Stimulated activated naive CD8-positive, alpha-beta T cell treated with anti-CD3 and anti-CD28 coated beads, Interleukin-15, Interleukin-2, amounts not matched to agents 100 ng/mL and 50 ng/mL, for 24 hours (primary cell): ENCODE measurements around the gene GULP1.
A peak's percentile ranks its signal among the peaks of the same experiment; 100 is the strongest.
"Not testable (repeated sequence)": the region's sequence is repeated elsewhere in the genome, so short reads cannot be mapped to it uniquely, and the experiment has no call there.

Experiments
- H3K27ac Mint-ChIP-seq: one replicate; pipeline ENCODE4 v1.8.0; 2021; ENCODE audit warnings: mild to moderate bottlenecking, mixed read lengths
- H3K27me3 Mint-ChIP-seq: one replicate; pipeline ENCODE4 v1.8.0; 2021; ENCODE audit warnings: mixed read lengths
- H3K36me3 Mint-ChIP-seq: one replicate; pipeline ENCODE4 v1.8.0; 2021; ENCODE audit warnings: low read depth, mixed read lengths
- H3K4me1 Mint-ChIP-seq: one replicate; pipeline ENCODE4 v1.8.0; 2021; ENCODE audit warnings: low read depth, mixed read lengths
- H3K4me3 Mint-ChIP-seq: one replicate; pipeline ENCODE4 v1.8.0; 2021; ENCODE audit warnings: mild to moderate bottlenecking, mixed read lengths
- H3K9me3 Mint-ChIP-seq: one replicate; pipeline ENCODE4 v1.8.0; 2021; ENCODE audit warnings: mixed read lengths

GULP1 gene

DNA sequence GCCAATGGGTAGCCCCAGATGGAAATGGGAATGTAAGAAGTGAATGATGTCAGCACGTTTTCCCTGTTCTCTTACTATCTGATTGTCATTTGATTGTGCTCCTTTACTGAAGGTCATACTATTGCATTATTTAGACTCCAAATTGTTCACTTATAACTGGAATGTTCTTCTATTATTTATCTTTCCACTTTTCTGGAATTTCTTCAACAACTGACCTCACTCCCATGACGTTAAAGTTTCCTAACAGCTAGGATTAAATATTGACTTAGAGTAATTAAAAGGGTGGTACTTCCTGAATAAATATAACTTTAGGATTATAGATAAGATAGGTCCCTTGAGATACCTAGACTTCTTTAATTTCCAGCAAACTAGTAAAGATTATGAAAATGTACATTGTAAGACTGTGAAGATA, 10.9 kb upstream of the GULP1 start:
- Mint-ChIP-seq H3K36me3 (no peaks in the 10 kb centered on the region), H3K27ac (no peak overlapping the region), H3K4me1 (no peaks in the 10 kb centered on the region), H3K4me3 (no peak overlapping the region), H3K9me3 (peaks cover 4% of the 10 kb centered on the region), H3K27me3 (no peaks in the 10 kb centered on the region)

DNA sequence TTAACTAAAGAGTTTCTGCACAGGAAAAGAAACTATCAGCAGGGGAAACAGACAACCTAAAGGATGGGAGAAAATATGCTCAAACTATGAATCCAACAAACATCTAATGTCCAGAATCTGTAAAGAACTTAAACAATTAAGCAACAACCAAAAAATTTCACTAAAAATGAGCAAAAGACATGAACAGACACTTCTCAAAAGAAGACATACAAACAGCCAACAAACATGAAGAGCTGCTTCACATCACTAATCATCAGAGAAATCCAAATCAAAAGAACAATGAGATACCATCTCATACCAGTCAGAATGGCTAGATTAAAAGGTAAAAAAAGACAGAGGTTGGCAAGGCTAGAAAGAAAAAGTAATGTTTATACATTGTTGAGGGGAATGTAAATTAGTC, 8.8 kb upstream of the GULP1 start:
- Mint-ChIP-seq H3K4me3 (no peak overlapping the region), H3K4me1 (no peaks in the 10 kb centered on the region), H3K27me3 (no peaks in the 10 kb centered on the region), H3K36me3 (no peaks in the 10 kb centered on the region), H3K27ac (no peak overlapping the region), H3K9me3 (peaks cover 4% of the 10 kb centered on the region)

DNA sequence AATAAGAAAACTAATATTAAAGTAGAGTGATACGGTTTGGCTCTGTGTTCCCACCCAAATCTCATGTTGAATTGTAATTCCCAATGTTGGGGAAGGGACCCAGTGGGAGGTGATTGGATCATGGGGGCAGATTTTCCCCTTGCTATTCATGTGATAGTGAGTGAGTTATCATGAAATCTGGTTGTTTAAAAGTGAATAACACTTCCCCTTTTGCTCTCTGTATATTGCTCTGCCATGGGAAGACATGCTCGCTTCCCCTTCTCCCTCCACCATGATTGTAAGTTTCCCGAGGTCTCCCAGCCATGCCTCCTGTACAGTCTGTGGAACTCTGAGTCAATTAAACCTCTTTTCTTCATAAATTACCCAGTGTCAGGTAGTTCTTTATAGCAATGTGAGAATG, 7.4 kb upstream of the GULP1 start:
- H3K27ac Mint-ChIP-seq, H3K36me3 Mint-ChIP-seq, H3K4me1 Mint-ChIP-seq, H3K27me3 Mint-ChIP-seq, H3K4me3 Mint-ChIP-seq, H3K9me3 Mint-ChIP-seq: not testable (repeated sequence)

DNA sequence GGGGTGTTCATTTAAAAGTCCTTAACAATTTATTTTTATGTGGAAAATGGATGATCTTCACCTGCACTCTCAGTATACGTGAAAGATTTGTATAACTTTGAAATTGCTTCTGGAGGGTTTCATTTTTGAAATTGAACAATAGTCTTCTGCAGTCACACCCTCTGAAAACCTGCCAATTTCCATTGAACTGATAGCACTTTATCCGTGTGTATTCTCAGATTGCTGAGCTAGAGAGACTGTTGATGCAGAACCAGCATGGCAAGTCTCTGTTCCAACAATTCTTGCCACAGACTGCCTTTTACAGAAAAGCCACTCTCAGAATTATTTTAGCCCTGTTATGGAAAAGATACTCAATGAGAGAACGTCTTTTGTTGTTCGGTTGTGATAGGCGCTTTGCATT, 6.6 kb upstream of the GULP1 start:
- Mint-ChIP-seq H3K36me3 (no peaks in the 10 kb centered on the region), H3K4me1 (no peaks in the 10 kb centered on the region), H3K9me3 (peaks cover 4% of the 10 kb centered on the region), H3K27me3 (peaks cover 7% of the 10 kb centered on the region), H3K27ac (no peak overlapping the region), H3K4me3 (no peak overlapping the region)

DNA sequence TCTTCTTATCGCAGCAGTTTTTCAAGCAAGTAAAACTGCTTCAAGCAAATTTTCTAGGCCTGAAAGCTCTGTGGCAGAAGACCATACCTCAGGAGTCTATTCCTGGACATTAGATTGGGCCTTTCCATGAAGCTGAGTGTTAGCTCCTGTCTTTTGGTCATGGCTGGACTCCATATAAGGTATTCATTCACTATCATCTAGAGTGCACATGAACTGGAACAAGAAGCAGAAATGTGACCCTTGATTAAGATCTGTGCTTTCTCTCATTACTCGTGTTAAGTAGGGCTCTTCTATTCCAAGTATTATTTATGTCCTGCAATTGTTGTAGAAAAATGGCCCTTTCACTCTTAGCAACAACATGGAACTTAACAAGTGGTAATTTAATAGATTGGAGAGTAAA, 5.9 kb upstream of the GULP1 start:
- peaks cover 12% of the 10 kb centered on the region for H3K27me3 Mint-ChIP-seq
- H3K4me3 Mint-ChIP-seq, result no peak overlapping the region
- H3K27ac Mint-ChIP-seq, result no peak overlapping the region
- no peaks in the 10 kb centered on the region for H3K36me3 Mint-ChIP-seq
- peaks cover 4% of the 10 kb centered on the region for H3K9me3 Mint-ChIP-seq
- H3K4me1 Mint-ChIP-seq, result no peaks in the 10 kb centered on the region

DNA sequence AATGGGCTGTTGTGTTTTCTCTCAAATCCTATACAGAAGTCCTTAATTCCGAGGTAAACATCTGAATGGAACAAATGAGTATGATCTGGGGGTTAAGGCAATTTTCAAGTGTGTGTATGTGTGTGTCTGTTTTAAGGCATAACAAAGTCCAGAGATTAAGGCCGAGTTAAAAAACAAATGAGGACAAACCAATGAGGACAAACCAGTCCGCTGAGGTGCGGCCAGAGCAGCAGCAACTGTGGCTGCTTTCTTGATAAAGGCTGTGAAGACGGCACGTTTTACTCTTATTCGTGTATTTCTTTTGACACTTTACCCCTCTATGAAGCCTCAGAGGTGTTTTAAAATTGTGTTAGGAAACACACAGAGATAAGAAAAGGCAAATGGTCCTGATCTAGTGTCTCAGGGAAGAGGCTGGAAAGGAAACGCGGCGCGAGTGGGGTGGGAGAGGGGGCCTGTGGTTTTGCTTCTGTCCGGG, 495 bp upstream of the GULP1 start:
- peak overlapping the region; percentile 57 for H3K4me3 Mint-ChIP-seq
- peaks cover 8% of the 10 kb centered on the region for H3K4me1 Mint-ChIP-seq
- no peaks in the 10 kb centered on the region for H3K9me3 Mint-ChIP-seq
- no peak overlapping the region for H3K27ac Mint-ChIP-seq
- H3K36me3 Mint-ChIP-seq, result no peaks in the 10 kb centered on the region
- peaks cover 47% of the 10 kb centered on the region for H3K27me3 Mint-ChIP-seq

GRCh38 chr2:188292348-188293239, 920 bp downstream of the GULP1 start:
- Mint-ChIP-seq H3K4me3 (no peak overlapping the region), H3K36me3 (no peaks in the 10 kb centered on the region), H3K27me3 (peaks cover 47% of the 10 kb centered on the region), H3K4me1 (peaks cover 8% of the 10 kb centered on the region), H3K27ac (no peak overlapping the region), H3K9me3 (no peaks in the 10 kb centered on the region)

- Mint-ChIP-seq H3K9me3 (no peaks in the 10 kb centered on the region), H3K27ac (no peak overlapping the region), H3K27me3 (peaks cover 47% of the 10 kb centered on the region), H3K4me3 (no peak overlapping the region), H3K36me3 (no peaks in the 10 kb centered on the region), H3K4me1 (peaks cover 8% of the 10 kb centered on the region)
These were observed 2.1 kb downstream of the GULP1 start for GRCh38 chr2:188293601-188294351.

DNA sequence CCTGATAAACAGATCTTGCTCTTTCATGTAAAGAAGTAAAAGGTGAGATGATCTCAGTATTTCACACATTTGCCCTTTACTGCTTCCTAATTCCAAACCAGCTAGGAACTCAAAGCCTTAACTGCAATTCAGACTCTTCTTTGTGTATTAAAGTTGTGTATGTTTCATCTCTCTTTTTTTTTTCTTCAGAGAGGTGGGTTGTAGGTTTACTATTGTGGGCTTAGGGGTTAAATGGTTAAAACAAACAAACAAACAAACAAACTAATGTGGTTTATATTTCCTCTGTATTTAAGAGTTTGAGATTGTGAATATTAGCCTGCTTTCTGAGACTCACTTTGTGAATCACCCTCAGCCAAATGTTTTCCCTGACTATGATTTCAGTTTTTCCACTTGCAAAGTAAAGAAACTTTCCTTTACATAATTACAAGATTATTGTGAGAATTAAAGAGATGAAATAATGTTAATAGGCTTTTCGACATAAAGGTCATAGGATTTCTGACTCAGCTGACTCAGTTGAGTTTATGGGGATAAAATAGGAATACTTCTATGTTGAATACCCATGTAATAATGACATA, 2.8 kb downstream of the GULP1 start:
- Mint-ChIP-seq H3K4me3 (no peak overlapping the region), H3K27me3 (peaks cover 45% of the 10 kb centered on the region), H3K4me1 (peaks cover 8% of the 10 kb centered on the region), H3K9me3 (no peaks in the 10 kb centered on the region), H3K36me3 (no peaks in the 10 kb centered on the region), H3K27ac (no peak overlapping the region)

GRCh38 chr2:188295067-188295685, 3.5 kb downstream of the GULP1 start:
- H3K4me1 Mint-ChIP-seq, result peaks cover 8% of the 10 kb centered on the region
- peaks cover 40% of the 10 kb centered on the region for H3K27me3 Mint-ChIP-seq
- H3K36me3 Mint-ChIP-seq, result no peaks in the 10 kb centered on the region

DNA sequence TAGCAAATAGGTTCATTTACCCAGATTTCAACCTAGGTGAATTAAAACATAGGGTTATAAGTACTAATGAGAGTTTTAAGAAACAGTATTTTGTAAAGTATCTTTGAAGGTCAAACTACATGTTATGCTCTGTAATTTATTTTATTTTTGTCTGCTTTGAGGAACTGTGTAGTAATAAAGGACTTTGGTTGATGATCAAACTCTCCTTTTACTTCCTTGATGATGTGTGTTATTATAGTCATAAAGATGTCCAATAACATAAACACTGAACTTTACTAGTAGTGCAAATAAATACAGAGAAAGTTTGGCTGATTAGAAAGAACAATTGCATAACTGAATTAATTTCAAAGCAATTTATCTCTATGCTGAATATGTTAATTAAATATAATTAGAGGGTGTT, 6.3 kb downstream of the GULP1 start:
- Mint-ChIP-seq H3K9me3 (no peaks in the 10 kb centered on the region), H3K4me1 (no peaks in the 10 kb centered on the region)

More at GRCh38 chr2:188295067-188295685, 3.5 kb downstream of the GULP1 start:
- Mint-ChIP-seq H3K4me3 (no peak overlapping the region), H3K27ac (no peak overlapping the region), H3K9me3 (no peaks in the 10 kb centered on the region)

DNA sequence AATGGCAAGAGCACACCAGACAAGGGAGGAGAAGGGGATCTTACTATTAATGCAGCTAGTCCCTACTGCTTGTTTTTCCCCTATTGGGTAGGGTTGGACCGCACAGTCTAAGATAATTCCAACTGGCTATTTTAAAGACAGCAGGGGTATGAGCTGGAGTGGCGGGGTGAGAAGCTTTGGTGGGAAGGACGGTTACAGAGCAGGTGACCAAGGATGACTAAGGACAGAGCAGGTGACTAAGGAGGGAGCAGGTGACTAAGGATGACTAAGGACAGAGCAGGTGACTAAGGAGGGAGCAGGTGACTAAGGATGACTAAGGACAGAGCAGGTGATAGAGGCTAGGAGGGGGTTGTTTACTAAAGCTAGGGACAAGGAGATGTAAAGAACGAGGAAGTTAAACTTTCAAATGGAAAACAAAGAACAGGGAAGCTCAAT, 7.3 kb downstream of the GULP1 start:
- not testable (repeated sequence) for H3K4me1 Mint-ChIP-seq, H3K36me3 Mint-ChIP-seq, H3K9me3 Mint-ChIP-seq, H3K27me3 Mint-ChIP-seq, H3K27ac Mint-ChIP-seq, H3K4me3 Mint-ChIP-seq

More for the DNA sequence above, 6.3 kb downstream of the GULP1 start:
- Mint-ChIP-seq H3K4me3 (no peak overlapping the region), H3K36me3 (no peaks in the 10 kb centered on the region), H3K27me3 (peaks cover 17% of the 10 kb centered on the region), H3K27ac (no peak overlapping the region)

DNA sequence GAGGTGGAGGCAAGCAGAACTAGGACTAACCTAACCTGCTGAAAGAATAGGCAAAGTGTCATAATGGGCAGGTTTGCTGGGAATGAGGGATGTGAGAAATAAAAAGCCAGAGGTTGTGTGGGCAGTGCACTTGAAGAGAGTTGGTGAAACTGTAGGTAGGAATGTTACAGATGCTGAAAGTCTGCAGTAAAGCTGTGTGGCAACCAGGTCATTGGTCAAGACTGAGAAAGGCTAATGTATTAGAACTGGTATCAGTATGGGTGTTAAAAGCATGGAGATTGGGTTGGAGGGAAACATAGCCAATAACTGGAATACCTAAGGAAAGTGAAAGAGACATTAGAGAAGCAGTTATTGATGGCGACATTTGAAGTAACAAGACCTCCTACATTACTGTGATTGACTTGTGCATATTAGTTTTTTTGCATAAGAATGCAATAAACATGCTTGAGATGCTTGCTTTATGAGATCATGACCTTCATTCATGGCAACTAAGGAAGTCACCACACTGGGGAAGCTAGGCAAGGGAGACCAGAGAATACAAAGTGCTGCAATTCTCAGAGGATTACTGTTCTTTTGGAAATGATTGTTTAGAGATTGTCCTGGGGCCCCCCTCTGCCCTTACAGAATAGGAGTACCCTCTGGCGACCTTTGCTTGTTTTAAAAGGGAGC, 11.8 kb downstream of the GULP1 start:
- Mint-ChIP-seq H3K36me3 (no peaks in the 10 kb centered on the region), H3K27ac (no peak overlapping the region), H3K9me3 (no peaks in the 10 kb centered on the region), H3K27me3 (no peaks in the 10 kb centered on the region), H3K4me3 (no peak overlapping the region), H3K4me1 (no peaks in the 10 kb centered on the region)

DNA sequence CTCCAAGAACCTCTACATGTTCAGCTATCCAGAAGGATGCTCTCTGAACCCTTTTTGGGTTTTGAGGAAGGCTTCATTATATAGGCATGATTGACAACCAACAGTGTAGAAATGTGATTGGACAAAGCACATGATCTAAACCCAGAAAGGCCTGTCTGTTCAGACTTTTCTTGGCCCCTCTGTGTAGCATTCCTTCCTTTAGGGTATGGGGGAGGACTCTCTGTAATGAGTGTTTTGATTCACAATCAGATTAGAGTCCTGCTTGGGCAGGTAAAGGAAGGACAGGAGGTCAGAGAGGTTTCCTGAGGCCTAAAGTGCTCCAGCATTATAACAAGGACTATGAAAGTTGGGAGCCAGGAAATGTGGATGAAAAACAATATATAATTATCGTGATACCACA, 13.6 kb downstream of the GULP1 start:
- no peaks in the 10 kb centered on the region for H3K36me3 Mint-ChIP-seq
- H3K4me3 Mint-ChIP-seq, result no peak overlapping the region
- no peaks in the 10 kb centered on the region for H3K4me1 Mint-ChIP-seq

More for the DNA sequence above, 13.6 kb downstream of the GULP1 start:
- H3K27ac Mint-ChIP-seq, result no peak overlapping the region
- H3K27me3 Mint-ChIP-seq, result no peaks in the 10 kb centered on the region
- peaks cover under 1% of the 10 kb centered on the region for H3K9me3 Mint-ChIP-seq
